NCI-H2081 treated with DMSO at 0.1 percent for 48 hours (cell line): ENCODE measurements around the gene DENND4C.
A peak's percentile ranks its signal among the peaks of the same experiment; 100 is the strongest.
"Not testable (repeated sequence)": the region's sequence is repeated elsewhere in the genome, so short reads cannot be mapped to it uniquely, and the experiment has no call there.

Experiments
- DNase-seq: peaks from one replicate; lab custom pipeline; 2025; lab: John Stamatoyannopoulos, UW

The DENND4C gene

DNA sequence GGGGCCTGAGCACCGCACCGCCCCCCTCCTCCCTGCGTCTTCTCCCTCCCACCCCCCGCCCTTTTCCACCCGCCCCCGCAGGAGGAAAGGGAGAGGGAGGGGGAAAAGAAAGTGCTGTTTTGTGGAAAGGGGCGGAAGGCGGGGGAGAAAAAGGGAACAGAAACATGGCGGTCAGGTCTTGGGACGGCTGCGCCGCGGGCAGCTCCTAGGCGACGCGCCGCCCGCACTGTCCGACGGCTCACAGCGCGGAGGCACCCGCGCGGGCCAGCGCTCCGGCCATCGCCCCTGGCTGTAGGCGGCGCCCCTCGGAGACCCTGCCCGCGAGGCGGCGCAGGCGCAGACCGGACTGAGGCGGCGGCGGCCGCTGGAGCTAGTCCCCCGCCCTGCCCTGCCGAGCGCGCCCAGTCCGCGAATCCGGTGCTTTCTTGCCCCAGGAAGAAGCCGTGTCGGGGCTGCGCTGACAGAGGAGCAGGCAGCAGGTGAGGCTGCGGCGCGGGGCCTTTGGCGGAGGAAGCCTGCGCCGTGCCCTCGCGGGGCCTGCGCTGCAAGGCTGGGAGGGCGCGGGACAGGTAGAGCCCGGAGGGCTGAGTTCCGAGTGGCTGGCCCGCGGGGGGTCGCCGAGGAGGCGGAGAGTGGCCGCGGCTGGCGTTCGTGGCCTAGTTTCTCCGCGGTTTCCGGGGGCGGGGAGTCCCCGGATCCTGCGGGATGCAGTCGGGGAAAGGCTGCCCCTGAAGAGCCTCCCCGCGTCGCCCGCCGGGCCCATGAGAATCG is at the start of gene DENND4C:
TSS of gene DENND4C (plus strand) at position 339 of the 771 bp plus-strand sequence. CDS start 45,482 bp downstream, outside the sequence.
- peak; percentile 72 for DNase-seq

GRCh38 chr9:19180991-19181390 is 49.5 kb upstream of the DENND4C start:
- no peak for DNase-seq

- DNase-seq, result no peak
Observed at GRCh38 chr9:19181561-19181960, 48.9 kb upstream of the DENND4C start.

DNA sequence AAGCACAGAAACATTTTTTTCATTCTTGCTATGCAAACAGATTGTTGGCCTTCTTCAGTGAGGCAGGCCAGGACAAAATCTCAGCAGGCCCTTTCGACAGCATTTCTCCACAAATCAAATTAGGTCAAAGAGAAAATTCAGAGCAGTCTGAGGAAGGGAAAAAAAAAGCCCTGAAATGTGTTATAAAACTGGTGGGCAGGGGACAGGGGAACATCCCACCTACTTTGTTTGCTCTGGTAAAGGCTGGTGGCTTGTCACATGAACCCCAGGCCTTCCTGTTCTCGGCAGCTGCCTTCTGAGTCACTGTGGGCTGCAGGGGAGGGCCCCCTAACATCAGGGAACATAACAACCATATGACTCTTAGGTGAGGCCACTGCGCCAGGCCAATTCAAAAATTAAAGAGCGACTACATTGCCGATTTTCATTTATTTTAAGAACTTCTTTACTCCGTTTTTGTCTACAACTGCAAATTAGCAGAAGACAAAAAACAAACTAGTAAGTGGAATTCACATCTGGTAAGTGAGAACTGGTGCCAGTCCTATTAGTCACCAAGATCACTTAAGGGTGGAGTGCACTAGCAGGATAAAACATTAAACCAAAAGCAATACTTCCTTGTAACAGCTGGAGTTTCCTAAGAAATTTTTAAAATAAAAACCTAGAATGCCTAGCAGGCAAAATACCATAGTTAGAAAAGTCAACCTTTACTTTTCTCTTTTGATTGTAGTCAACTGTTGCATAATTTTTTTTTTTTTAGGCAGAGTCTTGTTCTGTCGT is 46.2 kb upstream of the DENND4C start:
- no peak for DNase-seq

GRCh38 chr9:19185191-19185590 is 45.3 kb upstream of the DENND4C start:
- DNase-seq, result no peak

- no peak for DNase-seq
Observed at GRCh38 chr9:19186232-19186631, 44.3 kb upstream of the DENND4C start.

DNA sequence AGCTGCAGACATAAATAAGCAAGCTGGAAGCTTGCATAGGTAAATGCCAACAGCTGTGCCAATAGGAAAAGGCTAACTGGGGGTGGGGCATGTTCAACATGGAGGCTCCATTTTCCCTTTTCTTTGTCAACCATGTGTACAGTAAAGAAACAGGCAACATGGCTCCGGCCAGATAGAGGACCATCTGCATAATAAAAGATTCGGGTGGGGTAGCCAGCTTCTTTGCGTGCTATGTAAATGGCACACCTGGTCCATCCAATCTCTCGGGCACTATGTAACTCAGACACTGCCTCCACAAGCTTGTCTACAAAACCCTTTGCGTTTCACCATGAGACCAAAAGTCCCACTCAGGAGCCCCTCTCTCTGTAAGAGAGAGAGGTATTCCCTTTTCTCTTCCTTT is 41.7 kb upstream of the DENND4C start:
- DNase-seq, result no peak

DNA sequence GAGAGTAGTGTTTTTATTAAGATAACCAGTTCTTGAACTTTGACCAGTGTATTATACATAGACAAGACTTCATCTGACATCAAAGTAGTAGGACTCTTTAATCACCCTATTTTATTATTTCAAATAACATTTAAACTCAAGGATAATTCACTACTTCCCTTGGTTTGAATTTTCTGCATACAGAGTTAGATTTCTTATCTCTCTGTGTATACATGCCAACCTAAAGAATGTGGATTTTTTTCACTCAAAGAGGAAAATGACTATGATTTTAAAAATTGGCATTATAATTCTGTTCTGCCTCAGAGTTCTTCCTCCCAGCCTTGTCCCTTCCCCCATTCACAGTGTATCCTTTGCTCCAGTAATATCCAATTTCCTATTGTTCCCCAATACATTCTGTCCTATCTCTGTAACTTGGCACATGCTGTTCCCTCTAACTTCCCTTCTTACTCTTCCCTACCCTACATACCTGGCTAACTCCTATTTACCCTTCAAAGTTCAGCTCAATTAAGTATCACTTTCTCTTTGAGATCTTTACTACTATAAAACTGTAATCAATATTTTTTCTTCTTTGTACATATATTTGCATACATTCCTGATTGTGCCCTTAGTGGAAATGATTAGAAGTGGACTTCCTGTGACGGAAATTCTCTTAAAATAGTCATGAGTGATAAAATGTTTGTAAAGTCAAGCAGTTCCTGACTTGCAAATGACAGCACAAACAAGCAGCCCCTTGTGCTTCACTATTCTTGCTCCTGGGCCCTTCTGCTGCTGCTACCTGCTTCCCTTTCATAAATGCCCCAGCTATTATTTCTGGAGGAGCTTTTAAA is 38.1 kb upstream of the DENND4C start:
- no peak for DNase-seq

DNA sequence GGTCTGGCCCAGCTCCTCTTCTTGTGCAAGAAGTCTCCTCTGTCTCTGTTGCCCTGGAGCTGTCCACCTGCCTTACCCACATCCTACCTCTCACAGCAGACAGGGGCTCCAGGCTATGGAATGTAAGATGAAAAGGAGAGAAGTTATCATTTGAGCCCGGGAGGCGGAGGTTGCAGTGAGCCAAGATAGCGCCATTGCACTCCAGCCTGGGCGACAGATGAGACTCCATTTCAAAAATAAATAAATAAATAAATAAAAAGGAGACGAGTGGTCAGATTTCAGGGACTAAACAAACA is 37.5 kb upstream of the DENND4C start:
- no peak for DNase-seq

- DNase-seq, result not testable (repeated sequence)
Observed at GRCh38 chr9:19193358-19193973, 37.0 kb upstream of the DENND4C start.

DNA sequence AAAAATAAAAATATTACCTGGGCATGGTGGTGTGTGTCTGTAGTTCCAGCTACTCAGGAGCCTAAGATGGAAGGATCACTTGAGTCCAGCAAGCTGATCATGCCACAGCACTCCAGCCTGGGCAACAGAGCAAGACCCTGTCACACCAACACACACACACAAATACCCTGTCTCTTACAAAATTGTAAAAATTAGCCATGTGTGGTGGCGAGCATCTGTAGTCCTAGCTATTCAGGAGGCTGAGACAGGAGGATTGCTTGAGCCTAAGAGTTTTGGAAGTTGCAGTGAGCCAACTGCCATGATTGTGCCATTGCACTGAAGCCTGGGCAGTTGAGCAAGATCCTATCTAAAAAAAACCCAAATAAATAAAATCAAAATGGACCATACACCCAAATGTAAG is 32.1 kb upstream of the DENND4C start:
- DNase-seq, result no peak

- DNase-seq, result no peak
Observed at GRCh38 chr9:19199012-19199411, 31.5 kb upstream of the DENND4C start.

DNA sequence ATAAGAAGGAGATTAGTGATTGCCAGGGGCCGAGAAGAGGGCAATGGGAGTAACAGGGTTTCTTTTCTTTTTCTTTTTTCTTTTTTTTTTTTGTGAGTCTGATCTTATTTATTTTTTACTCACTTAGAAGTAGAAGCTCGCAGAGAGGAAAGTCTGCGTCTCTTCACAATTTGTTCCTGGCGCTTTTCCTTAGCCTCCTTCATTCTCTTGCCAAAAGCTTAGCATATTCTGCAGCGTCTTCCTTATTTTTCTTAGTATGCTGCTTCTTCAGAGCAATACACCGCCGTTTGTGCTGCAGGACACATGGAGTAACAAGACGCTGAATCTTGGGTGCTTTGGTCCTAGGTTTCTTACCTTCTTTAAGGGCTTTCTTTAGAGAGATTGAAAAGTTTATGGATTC is 30.3 kb upstream of the DENND4C start:
- DNase-seq, result no peak

- no peak for DNase-seq
Observed at GRCh38 chr9:19201899-19202891, 28.3 kb upstream of the DENND4C start.

DNA sequence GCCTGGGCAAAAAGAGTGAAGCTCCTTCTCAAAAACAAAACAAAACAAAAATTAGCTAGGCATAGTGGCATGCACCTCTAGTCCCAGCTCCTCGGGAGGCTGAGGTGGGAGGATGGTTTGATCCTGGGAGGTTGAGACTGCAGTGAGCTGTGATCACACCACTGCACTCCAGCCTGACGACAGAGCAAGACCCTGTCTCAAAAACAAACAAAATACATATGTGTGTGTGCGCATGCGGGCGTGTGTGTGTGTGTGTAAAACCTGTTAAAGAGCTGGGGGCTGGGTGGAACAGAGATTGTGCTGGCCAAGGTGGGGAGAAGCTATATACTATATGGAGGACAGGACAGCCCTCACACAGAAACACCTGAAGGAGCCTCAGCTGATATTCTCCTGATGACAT is 27.4 kb upstream of the DENND4C start:
- no peak for DNase-seq

- no peak for DNase-seq
Observed at GRCh38 chr9:19208653-19209052, 21.8 kb upstream of the DENND4C start.

DNA sequence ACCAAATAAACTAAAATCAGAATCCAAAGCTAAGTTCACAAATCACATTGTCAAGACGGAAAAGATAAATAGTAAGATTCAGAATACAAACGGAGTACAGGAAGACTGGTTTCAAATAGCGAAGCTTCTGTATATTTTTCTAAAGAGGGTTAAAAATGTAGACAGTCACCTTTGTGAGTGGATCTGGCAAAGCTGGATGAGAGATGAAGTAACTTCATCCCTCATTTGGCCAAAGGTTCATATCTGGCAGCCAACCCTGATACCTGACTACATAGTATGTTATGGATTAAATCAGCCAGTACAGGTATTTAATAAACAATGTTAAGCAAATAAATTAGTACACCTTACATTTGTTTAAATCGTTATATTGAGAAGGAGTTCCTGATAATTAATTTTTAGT is 21.3 kb upstream of the DENND4C start:
- DNase-seq, result no peak

DNA sequence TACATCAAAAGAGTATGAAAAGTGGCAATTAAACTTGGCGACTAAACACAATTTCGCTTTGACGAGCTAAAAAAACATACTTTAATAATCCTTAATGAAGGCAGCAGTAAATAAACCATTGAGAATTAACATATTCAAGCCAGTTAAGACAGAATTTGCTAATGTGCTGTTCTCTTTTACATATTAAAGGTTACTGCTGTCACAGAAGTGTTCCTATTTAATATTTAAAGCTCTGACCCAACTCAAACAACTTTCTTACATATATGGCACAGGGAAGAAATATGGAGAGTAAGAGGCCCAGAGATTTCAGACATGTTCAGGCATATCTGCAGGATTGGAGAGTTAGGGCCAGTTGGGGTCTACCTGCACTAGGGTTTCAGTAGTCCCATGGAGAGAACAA is 16.7 kb upstream of the DENND4C start:
- no peak for DNase-seq

- no peak for DNase-seq
Observed at GRCh38 chr9:19216466-19216865, 14.0 kb upstream of the DENND4C start.

GRCh38 chr9:19221326-19221725 is 9.2 kb upstream of the DENND4C start:
- DNase-seq, result no peak

GRCh38 chr9:19223724-19224123 is 6.8 kb upstream of the DENND4C start:
- no peak for DNase-seq
